HG02938 (cell line): ENCODE results near the gene TCERG1L.
"Not testable (repeated sequence)": the region's sequence is repeated elsewhere in the genome, so short reads cannot be mapped to it uniquely, and the experiment has no call there.

Source experiments
- ATAC-seq: cut with Tn5 transposase; IDR thresholded peaks from one replicate; pipeline ENCODE4 v1.9.1; 2021; ENCODE audit warnings: mild to moderate bottlenecking, moderate library complexity; ENCODE audit not compliant: unreplicated experiment

The TCERG1L gene

GRCh38 chr10:131174211-131174565 is 137.3 kb downstream of the TCERG1L start:
- ATAC-seq = no peak

- no peak for ATAC-seq
Measured at GRCh38 chr10:131173484-131174210, 137.9 kb downstream of the TCERG1L start.

GRCh38 chr10:131172433-131172832 is 139.1 kb downstream of the TCERG1L start:
- ATAC-seq = no peak

GRCh38 chr10:131169146-131169545 is 142.4 kb downstream of the TCERG1L start:
- no peak for ATAC-seq

DNA sequence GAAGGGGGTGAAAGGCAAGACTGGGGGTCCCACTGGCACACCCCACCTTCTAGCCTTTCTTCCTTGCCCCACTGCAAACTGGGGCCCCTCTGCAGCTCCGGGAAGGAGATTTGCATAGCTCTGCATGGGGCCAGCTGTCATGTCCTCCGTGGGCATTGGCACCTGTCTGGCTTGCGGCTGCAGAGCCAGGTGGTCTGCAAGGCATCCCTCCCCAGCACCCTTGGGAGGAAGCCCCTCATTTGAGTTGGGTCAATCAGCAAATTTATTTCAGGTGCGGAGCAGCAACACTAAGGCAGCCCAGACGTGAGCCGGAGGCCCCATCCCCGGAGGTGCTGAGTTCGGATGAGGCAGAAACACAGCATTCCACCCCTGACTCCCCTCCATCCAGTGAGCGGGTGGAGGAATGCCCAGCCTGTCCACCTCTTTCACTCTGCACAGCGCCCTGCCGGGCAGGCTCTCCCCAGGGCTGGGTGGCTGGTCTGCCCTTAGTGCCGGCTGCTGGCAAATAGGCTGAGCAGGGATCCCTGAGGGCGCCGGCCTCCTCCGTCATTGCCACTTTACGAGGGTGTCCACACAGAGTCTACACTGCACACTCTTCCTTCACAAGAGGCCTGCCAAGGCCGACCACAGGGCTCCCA is 143.2 kb downstream of the TCERG1L start:
- ATAC-seq = no peak

DNA sequence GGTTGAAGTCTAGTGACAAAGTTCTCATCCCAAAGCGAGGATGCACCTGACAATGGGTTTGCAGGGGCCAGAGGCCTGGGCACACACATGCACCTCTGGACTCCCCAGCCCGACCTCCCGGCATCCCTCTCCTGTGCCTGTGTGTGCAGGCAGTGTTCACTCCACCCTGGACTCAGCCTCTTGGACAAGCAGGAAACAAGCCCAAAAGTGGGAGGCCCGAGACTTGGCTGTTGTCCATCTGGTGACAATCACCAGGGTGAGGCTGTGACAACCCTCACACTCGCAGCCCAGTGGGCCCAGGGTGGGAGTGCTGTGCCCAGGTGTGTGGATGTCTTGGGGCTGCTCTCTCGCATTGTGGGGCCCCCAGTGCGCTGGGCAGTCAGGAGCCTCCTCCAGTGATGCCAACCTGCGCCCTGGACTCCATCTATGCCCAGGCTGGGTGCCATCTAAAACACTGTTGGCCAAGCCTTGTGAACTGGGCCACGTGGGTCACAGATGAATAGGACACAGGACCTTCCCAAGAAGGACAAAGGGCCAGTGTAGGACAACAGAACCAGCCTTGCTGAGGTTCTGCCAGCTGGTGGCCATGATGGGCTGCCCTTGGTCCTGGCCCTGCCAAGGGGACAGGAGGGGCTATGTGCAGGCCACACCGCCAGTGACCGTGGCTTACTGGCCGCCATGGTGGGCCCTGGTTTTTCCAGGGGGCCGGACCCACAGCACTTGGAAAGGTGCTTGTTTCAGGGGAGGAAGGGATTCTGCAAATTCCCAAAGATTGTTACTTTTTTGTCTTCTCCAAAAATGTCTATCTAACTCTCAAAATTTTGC is 144.3 kb downstream of the TCERG1L start:
- no peak for ATAC-seq

DNA sequence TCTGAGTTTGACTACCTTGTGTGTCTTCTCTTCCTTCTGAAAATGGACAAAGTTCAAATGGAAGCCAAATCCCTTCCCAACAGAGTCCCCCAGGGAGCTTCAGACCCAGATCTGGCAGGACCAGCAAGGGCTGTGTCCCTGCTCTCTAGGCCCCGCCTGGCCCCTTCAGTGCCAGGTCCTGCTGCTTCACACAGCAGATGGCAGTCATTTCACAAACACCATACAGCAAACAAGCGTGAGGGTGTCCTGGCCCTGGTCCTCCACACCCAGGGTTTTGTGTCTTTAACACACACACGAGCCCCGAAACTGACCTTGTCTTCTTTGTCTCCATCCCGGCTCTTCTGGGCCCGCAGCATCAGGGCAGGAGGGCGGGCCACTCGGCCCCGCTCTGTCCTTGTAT is 145.0 kb downstream of the TCERG1L start:
- no peak for ATAC-seq

DNA sequence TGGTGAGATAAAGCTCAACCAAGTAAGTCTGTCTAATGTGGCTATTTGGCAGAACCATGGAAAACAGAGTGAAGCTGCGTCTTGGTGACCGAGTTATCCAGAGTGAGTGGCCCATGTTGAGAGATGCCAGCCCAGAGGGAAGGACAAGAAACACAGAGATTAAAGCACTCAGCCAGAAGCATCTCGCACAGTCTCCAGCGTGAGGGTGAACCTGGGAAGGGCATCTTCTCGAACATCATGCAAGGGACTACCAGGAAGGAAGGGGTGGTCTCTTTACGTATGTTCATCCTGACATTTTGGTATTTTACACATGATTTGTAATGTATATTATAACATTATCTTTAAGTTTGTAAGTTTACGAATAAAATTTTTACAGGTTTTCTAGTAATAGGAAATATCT is 146.4 kb downstream of the TCERG1L start:
- no peak for ATAC-seq

DNA sequence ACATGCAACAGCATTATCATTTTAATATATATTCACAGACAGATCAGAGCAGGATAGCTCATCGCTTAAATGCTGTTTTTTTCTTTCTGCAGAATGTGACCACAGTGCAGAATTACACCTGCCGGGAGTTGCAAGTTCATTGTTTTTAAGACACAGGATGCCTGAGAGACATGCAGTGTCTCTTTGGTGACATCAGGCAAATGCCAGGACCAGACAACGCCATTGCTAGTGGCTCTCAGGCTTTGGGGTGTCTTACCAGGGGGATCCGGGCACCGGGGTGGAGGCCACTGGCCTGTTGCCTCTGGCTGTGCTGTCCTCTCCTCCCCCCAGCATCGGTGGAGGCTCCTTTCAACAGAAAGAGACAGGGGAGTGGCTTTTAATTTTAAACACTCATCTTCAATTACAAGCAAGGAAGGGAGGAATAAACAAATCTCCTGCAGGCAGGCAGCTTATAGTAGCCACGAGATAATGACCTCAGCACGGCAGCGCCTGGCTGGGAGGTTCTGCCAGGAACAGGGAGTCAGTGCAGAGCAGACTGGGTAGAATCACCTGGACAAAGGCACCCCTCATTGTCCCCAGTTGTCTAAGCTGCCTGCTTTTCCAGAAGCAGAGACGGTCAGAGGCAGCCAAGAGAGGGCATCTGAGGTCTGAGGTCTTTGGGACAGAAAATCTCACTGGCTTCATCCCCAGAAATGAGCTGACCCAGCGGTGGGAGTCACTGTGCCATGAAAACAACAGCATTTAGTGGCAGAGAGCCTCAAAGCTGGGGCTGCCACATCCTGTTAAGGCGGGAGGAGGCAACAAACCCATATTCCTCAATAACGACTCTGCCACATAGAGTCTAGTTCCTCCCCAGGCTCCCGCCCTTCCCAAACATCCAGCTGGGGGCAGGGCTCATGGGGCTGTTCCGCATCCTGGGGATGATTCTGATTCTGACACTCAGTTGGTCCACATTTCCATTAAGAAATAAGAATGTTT is 148.4 kb downstream of the TCERG1L start:
- ATAC-seq = no peak

DNA sequence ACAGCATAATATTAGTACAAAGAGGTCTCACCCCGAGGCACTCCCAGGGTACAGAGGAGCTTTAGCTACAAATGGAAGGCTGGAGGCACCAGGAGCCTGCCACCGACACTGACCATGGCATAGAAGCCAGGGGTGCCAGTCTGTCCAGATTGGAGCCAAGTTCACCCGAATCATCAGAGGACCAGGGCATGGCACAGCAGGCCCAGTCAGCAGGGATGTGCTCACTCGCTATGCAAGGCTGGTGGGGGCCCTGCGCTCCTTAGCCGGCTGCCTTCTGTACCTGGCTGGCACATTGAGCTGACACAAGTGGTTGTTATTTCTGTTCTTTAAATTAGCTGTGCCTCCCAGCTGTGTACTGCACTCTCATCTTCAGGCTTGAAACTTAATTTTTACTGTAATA is 149.3 kb downstream of the TCERG1L start:
- no peak for ATAC-seq

- no peak for ATAC-seq
Measured at GRCh38 chr10:131161087-131161486, 150.4 kb downstream of the TCERG1L start.

- no peak for ATAC-seq
Measured at GRCh38 chr10:131160219-131160875, 151.2 kb downstream of the TCERG1L start.

DNA sequence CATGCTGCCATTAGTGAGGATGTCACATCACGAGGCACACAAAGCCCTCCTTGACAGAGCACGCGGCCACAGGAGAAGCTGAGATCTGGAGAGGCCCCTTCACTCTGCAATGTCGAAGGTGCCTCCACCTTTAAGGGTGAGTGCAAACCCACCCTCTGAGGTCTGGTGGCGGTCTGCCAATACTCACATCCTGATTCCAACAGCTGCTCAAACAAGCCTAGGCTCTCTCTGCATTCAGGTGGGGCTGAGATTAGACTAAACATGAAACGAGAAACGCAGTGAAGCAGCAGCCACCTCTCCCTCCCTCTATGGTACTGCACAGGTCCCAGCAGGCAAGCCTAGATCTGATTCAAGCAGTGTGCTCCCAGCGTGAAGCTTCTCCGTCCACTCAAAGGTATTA is 151.8 kb downstream of the TCERG1L start:
- ATAC-seq = no peak

DNA sequence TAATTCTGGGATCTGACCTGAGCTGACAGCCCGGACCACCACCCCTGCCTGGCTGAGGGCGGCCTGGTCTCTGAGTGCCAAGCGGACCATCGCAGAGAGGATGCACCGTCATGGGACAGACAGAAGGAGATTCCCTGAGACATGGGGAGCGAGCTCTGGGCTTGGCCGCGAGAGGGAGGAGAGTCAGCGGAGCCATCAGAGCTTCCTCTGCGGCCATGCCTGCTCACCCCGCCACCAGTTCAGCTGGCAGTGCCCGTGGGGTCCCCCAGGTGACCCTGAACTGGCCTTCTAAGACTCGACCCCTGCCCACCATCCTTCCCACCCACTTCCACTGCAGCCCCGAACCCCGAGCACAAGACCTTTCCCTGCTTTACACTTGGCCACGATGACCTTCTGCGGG is 152.8 kb downstream of the TCERG1L start:
- no peak for ATAC-seq

DNA sequence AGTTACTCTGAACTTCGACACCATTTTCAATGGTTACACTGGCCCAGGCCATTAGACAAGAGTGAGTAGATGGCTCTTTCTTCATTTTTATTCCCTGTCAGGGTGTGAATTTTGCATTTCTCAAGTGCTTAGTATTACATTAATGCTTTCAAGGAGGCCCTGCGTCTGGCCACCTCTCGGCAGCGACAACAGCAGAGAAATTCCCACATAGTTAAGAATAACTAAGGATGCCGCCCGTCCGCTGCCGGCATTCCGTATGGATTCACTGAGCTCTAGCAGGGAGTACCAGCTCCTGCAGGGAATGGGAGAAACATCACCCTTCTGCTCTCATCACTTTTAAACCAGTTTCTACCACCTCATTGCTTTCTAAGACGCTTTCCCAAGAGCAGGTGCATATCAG is 153.6 kb downstream of the TCERG1L start:
- no peak for ATAC-seq

DNA sequence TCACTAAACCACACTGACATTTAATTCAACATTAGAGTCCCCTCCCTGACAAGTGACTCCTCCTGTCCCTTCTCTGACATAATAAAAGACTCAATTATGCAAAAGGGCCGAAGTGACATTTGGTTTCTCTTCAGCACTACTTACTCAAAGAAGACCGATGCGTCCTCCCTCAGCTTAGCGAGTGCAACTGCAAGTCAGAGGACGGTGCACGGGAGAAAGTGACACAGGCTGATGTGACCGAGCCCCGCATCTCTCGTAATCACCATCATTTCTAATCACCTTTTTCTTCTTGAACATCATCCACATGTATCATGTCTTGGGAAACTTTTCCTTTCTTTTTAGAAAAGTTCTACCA is 155.7 kb downstream of the TCERG1L start:
- no peak for ATAC-seq

GRCh38 chr10:131155218-131155875 is 156.2 kb downstream of the TCERG1L start:
- no peak for ATAC-seq

- no peak for ATAC-seq
Measured at GRCh38 chr10:131154306-131155025, 157.1 kb downstream of the TCERG1L start.

GRCh38 chr10:131152456-131152855 is 159.1 kb downstream of the TCERG1L start:
- ATAC-seq = not testable (repeated sequence)
